NCI-H774 (cell line): ENCODE data around the gene GOLGA7B.
A peak's percentile ranks its signal among the peaks of the same experiment; 100 is the strongest.

ENCODE experiments used
- DNase-seq: peaks from one replicate; lab custom pipeline; 2025; lab: John Stamatoyannopoulos, UW

The GOLGA7B gene

DNA sequence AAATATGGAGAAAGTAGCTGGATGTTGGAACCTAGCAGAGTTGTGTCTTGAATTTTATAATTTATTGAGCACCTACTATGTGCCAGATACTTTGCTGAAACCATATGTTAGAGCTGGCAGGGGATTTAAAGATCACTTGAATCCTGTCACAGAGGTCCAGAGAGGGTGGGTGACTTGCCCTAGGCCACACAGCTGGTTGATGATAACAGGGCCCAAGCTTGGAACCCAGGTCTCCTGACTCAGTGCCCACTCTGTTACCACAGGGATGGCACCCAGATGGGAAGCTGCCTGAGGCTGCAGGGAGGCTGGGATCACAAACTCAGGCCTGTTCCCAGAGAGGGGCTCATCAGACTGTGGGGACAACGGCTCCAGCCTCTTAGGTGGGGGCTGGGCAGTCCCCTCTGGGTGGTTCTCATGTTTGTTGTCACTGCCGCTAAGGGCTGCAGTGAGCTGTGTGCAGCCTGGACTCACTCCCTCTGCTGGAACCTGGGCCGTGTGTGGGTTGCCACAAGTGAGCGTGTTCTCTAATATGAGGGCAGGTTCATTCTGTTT is 18.6 kb downstream of the GOLGA7B start:
- DNase-seq, result no peak

DNA sequence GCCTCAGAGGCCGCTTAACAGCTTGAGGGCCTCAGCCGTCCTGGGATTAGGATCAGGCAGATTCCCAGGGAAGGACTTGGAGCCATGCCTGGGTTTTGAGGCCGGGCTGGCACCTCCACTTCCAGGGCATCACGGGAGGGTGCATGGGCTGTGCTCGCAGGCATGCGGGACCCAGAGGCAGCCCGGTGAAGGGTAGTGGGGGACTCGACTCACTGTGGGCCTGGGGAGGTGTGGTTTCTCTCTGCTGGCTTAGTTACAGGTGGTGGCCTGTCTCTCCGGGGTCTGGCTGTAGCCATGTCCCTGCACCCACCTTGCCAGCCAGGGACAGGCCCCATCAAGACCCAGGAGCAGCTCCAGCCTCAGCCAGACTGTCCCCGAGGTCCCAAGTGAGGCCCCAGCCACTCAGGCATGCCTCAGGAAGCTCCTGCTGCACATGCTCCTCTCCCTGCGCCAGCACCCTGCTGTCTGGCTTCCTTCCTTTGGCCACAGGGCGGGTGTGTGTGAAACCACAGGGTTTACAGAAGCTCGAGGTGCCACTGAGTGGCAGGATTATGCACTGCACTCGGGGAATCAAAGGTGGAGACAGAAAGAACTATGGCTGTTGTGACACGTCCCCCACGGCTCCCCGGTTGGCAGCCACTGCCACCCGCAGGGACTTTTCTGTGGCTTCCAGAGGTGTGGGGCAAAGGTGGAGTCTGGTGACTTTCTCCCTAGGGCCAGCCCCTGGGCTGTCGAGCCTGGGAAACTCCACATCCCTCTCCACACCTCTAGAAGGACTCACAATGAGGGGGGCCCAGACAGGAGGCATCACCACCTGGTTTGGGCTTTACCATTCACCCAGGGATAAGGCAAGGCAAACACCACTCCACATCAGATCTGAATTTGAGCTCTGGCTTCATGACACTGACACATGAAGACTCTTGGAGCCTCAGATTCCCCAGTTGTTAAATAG is 19.7 kb downstream of the GOLGA7B start:
- DNase-seq, result peak; percentile 51

DNA sequence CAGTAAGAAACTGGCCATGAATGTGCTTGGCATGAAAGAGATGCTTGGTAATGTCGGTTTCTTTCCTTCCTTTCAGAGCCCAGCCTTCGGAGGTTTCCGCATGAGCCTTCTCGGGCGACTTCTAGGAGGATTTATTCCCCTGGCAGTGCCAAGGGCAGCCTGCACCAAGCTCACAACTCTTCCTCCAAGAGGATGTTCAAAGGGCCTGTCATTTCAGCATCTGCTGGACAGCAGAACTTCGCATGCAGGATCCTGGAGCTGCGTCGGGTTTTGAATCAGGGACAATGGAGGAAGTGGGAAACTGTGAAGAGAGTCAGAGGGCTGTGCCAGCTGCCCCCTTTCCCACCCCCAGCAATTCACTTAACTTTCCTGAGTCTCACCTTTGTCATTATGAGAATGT is 21.3 kb downstream of the GOLGA7B start:
- no peak for DNase-seq

DNA sequence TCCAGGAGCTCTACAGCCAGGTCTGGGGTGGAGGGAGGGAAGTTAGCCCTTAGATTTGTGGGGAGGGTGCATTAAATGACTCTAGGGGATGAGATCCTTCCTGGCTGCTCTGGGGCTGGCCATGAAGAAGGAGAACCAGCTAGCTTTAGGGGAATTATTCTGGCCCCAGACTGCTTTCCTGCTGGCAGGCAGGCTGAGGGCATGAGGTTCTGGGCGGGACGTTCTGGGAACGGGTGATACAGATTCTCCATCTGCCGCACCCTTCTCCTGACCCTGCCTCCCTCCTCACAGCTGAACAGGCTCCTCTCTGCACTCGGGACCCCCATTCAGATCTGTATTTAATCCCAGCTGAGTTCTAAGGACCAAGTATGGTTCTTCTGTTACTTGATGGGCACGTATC is 23.9 kb downstream of the GOLGA7B start:
- DNase-seq, result no peak

DNA sequence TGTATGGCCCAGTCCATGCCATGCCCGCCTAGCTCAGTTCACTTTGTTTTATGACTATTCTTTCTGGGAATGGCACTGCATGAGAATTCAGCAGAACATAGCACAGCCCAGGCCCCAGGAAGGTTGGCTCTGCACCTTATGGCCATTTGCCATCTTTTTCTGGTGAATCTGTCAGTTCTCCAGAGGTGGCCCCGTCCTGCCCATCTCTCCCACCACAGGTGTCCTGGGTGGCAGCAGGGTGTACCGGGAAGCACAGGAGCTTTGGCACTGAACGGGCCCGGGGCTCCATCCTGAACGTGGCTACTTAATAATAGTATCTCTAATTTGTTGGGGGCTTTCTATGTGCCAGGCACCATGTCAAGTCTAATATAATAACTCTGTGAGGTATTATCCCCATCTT is 24.7 kb downstream of the GOLGA7B start:
- no peak for DNase-seq

DNA sequence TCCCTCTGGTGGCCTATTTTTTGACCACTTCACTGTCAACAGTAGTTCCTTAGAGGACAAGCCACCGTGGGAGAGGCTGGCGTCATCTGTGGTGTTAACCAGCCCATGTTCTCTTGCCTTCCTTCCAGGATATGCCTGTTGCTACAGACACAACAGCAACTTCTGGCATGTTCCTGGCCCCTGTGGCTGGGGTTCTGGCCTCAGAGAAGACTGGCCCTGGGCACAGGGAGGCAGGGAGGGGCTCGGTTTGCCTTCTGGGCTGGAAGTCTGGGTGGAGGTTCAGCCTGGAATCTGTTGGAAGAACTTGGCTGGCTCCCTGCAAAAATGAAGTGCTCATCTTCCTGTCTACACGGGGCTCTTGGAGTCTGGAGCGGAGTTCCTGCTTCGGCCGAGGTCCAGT is 25.7 kb downstream of the GOLGA7B start:
- DNase-seq, result no peak

DNA sequence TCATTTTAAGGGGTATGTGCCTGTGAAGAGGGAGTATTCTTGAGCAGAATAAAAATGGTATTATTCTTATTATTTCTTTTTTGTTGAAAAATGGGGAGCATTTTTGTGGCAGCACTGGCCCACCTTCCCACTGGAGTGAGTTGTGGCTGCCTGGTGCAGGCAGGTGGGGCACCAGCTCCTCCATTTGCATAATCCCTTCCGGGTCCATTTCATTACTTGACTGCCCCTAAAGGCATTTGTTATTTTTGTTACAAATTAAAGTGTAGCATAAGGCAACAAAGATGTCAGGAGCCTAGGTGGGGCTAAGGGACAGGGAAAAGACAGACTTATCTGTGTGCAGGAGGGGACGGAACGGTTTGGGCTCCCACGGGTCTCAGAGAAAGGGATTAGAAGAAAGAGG is 26.8 kb downstream of the GOLGA7B start:
- DNase-seq, result no peak

DNA sequence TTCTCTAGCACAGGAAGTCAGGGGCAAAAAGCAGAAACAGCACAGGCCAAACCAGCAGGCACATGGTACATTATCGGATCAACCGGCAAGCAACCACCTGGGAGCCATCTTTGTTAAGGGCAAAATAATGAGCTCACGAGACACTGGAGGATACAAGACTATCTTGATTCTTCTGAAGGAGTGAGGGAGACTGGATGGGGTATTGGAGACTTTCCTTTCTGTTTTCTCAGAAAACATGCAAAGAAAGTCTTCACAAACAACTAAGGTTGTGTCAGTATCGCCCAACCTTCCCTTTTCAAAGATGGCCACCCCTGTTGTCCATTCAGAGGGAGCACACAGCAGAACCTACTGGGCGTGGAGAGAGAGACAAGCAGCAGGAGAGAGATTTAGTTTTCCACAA is 29.6 kb downstream of the GOLGA7B start:
- DNase-seq, result no peak

DNA sequence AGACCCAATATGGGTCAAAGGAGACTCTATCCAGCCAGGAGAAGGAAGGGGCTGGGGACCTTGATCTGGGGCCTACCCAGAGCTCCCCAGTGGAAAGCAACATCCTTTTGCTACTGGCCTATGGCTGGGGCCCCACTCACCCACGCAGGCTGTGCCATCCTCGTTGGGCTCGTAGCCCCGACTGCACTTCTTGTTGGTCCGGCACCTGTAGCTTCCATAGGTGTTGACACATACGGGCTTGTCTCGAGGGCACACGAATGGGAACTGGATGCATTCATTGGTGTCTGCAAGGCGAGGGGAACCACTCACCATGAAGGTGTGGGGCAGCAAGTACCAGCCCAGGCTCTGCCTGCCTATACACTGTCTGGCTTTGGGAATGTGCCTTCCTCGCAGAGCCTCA is 30.5 kb downstream of the GOLGA7B start:
- DNase-seq, result no peak

DNA sequence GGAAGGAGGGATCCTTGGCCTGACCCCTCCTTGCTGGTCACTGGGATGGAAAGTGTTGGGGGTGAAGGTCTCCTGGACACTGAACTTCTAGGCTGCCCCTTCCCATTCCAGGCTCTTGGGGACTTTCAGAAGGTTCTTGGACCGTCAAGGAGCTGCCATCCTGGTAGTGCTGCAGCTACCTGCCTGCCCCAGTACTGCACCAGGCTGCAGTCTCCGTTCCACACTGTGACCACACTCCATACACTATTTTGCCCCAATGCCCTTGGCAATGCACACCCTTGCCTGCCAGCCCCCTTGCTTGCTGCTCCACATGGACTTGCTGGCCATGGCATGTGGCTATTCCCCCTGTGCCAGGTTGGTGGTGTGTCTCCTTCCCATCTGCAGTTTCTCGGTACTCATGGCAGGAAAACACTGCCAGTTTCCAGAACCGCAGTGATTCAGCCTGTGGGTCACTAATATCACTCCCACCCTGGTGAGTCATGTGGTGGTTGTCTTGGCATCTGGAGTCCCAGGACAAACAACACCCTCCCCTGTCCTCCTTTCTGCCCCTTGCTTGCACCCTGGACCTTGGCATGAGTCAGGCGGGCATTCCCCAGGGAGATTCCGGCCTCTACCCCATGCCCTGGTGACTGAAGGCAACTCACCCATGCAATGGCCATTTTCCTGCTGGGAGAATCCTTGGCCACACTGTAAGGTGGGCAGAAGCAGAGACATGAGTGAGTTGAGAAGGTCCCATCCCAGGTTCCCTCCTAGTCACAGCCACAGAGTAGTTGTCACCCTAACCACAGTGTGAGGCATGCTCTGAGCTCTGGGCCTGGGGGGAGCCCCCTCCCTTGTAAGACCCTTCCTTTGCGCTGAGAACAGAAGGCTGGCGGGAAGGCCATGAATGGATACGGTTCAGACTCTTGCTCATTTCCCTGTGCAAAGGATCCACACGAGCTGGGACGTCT is 32.8 kb downstream of the GOLGA7B start:
- no peak for DNase-seq

DNA sequence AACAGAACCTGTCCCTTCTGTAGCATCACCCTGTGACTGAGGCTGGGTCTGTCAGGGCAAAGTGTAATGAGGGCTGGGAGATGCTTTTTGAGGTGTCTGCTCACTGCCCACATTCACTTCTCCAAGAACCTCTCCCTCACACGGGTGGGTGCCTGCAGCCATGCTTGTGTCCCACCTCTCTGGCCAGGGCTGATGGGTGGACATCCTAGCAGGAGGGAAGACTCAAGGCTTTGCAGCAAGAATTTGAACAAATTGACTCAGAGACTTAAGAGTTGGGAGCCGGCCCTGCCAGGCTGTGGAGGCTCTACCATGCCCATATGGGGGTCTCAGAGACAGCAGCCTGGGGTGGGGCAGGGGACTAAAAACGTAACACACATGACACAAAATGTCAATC is 33.4 kb downstream of the GOLGA7B start:
- DNase-seq, result no peak

DNA sequence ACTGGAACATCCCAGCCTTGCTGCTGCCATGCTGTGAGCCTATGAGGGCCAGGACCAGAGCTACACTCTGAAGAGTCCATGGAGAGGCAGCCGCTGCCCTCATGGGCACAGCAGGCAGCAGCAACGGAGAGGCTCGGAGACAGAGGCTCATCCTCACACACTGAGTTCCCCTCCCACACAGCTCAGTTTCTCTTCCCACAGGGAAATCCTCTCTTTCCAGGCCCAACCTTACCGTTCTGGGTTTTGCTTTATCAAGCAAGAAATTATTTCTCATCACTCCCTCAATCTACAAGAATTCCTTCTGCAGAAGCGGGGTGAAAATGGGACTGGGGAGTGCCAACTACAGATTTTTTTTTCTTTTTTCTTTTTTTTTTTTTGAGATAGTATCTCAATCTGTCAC is 36.6 kb downstream of the GOLGA7B start:
- DNase-seq, result no peak

DNA sequence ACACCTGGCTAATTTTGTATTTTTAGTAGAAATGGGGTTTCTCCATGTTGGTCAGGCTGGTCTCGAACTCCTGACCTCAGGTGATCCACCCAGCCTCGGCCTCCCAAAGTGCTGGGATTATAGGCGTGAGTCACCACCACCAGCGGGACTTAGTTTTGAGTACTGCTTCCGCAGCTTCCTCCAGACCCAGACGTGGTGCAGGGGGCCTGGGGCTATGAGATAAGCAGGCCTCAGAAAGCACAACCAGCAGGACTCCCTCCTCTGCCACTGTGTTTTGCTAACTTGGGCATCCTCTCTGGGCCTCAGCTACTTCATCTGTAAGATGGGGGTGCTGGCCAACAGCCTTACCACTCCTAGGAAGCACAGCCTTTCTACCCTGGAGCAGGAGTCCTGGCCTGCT is 37.8 kb downstream of the GOLGA7B start:
- no peak for DNase-seq

DNA sequence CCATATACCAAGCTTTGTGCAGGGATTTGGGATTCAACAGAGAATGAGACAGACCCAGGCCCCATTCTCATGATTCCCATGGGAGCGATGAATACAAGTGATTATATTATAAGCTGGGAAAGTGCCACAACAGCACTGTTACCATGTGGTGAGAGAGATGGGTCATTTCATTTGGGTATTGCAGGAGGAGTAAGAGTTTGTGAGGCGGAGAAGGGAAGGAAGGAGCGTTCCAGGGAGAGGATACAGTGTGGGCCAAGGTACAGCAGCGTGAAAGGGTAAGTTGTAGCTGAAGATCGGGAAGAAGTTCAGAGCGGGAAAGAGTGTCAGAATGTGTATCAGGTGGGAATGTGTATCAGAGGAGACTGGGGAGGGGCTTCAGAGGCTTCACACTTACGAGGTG is 38.5 kb downstream of the GOLGA7B start:
- DNase-seq, result no peak

DNA sequence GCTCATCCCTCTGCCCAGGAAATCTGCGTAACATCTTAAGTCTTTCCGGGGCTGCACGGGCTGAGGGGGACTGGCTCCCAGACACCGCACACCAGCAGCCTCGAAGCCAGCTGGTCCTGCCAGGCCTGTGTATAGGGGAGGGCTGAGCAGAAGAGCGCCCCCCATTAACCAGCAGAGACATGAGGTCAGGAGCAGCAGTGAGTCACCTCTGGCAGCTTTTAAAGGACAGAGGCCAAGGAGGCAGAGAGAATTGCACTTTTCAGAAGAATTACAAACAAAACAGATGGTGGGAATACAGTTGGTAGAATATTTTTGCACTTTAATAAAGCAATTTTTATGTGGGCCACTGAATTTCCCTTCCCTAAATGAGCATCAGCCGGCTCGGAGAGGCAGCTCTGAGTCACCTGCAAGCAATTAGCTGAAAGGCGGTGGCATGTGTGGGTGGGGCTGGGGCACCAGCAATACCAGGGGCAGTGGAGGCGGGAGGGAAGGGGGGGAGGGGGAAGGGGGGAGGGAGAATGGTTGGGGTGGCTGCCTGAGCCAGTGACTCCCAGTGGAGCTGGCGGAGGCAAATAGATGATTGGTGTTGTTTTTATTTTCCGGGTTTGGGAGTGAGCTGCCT is 39.1 kb downstream of the GOLGA7B start:
- peak; percentile 8 for DNase-seq

DNA sequence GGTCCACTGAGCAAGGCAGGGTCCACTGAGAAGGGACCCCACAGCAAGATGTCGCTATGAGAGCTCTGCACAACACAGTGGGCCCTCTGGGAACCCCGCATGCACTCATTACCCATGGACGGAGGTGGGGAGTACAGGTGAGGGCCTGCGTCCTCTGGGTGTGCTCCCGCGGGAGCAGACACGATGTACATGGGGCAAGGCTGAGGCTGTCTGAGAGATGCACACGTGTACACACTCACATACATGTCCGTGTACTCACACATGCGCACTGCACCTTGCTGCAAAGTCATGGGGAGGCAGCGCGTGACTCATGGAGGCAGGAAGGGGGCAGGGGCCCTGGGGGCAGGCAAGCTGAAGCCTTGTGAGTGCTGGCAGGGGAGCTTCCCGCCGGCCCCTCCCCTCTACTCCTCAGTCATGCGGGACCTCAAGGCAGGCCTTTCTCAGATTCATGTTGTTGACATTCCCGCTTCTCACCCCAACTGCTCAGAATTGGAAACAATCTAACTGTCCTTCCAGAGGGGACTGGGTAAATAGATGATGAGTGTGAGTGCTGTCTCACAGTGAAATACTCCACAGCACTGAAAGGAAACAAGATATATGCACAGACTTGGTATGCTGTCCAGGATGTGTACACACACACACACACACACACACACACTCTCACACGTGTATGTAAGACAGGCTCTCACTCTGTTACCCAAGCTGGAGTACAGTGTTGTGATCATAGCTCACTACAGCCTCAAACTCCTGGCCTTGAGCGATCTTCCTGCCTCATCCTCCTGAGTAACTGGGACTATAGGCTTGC is 40.0 kb downstream of the GOLGA7B start:
- DNase-seq, result no peak

DNA sequence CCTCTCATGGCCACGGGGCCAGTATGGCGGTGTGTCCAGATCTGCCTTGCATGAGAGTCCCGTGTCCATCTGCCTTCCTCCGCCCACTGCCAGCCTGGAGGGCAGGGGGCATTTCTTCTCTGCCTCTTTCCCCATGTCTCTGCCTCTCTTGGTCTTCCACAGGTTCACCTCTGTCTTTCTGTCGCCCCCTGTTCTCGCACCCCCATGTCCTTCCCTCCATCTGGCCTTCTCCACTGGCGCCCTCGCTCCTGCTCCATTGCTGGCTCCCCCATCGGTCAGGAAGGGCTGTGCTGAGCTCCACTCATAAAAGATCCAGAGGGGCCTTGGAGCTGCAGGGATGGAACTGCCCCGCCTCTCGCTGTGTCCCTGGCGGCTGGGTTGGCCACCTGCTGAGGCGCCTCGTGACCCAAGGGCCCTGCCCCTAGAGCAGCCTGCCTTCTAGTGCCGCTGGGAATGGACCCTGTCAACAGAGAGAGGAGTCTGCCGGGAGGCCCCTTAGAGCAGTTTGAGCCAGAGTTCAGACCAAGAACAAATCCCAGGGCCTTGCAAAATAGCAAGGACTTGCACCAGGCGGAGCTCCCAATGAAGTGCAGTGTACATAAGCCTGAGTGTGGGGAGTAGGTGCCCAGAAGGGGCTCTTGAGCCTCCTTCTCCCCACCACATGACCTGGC is 42.0 kb downstream of the GOLGA7B start:
- no peak for DNase-seq

DNA sequence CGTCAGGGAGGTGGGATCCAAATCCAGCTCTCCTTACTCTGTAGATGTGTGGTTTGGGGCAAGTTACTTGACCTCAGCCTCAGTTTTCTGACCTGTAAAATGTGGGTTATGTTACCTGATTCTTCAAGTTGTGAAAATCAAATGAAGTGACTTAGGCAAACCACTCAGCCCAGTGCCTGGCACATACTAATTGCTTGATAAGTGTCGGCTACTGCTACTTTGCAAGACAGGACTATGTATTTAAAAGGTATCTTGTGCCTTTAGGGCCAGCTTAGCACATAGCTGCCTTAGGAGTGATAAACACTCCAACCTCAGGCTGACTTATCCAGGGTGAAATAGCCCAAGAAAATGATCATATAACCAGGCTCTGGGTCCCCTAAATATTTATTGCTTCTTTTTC is 42.9 kb downstream of the GOLGA7B start:
- DNase-seq, result no peak

DNA sequence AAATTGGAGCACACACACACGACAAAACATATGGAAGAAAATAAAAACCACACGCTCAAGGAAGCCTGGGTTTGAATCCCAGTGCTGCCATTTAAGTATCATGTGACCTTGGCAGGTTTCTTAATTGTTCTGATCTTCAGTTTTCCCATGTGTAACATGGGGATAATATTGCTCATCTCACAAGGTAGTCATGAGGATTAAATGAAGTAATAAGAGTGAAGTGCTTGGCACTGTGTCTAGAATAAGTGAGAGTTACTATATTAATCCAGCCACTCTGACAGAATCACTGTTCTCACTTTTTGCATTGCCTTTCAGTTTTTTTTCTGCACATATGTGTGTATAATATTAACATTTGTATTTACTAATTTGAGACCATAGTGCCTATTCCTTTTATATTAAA is 43.3 kb downstream of the GOLGA7B start:
- no peak for DNase-seq

DNA sequence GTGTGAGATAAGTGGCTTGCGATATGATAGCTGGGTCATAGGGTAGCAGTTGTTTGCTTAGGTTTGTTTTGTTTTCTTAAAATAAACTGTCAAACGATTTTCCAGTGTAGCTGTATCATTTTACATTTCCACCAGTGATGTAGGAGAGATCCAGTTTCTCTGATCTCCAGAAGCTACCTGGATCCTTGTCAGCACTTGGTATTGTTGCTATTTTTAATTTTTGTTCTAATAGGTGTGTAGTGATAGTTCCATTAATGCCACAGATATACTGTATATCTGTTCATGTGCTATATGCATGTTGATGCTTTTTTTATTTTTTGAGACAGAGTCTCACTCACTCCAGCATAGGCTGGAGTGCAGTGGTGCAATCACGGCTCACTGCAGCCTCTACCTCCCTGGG is 44.4 kb downstream of the GOLGA7B start:
- no peak for DNase-seq

DNA sequence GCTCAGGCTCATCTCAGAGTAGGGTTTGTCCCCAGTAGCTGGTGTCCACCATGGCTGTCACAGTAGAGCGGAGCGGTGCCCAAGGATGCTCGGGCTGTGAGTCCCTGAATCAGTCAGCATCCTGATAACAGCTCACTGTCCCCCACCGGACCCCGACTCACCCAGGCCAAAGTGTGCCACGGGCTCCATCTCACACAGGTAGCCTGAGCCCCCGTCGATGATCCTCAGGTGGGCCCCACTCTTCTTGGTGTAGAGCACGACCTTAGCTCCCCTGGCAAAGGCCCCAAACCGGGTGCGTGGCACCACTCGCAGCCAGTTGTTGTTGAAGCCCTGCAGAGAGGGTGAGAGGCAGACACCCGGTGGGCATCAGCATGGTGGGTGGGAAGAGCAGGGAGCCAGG is 45.4 kb downstream of the GOLGA7B start:
- DNase-seq, result no peak
